HepG2 (cell line): ENCODE measurements around the gene CFAP54. TPM values are rescaled to one million over a fixed set of nuclear protein-coding genes. Genes with fewer than 3 reads are reported as not detected.

Source experiments
- ATAC-seq: fragments of 200-7000 bp; cut with Tn5 transposase; 3 replicates; pipeline ENCODE4 v1.9.1; 2020; ENCODE audit warnings: mild to moderate bottlenecking, moderate library complexity
- BruUV-seq: library from RNA; stranded (reverse); fragments of 400-500 nt; replicated peaks from 2 replicates; lab custom pipeline; 2021; lab: Mats Ljungman, UMichigan
- CTCF ChIA-PET: fragments of 300-600 bp; formaldehyde crosslinking; extraction: SDS; loops from one replicate; lab custom pipeline; 2021; ENCODE audit warnings: low total read pairs, inconsistent platforms, low intra/inter-chr PET ratio; lab: Yijun Ruan, JAX
- POLR2A ChIA-PET: fragments of 350-600 bp; sonication (Branson Sonifier 250); formaldehyde crosslinking; loops from one replicate; lab custom pipeline; 2020; ENCODE audit warnings: antibody characterized with exemption, inconsistent platforms; lab: Yijun Ruan, JAX
- DNase-seq: peaks from one replicate; pipeline ENCODE4 v3.0.0-alpha.2; 2015; ENCODE audit warnings: low spot score
- FAIRE-seq: peaks from 3 replicates; lab custom pipeline; 2011; peaks lifted over from hg19 to GRCh38; lab: Jason Lieb, UNC
- H2AFZ ChIP-seq: one replicate; pipeline ENCODE4 v1.6.1; 2011; ENCODE audit warnings: low read length, inconsistent platforms
- H3K27ac ChIP-seq: fragments of 300-600 bp; 3 replicates; pipeline ENCODE4 v1.8.0; 2011; ENCODE audit warnings: mixed run types, mild to moderate bottlenecking, mixed read lengths, low read length, inconsistent platforms; ENCODE audit not compliant: insufficient read depth; ENCODE audit errors: extremely low read length
- H3K27me3 ChIP-seq, 2 experiments: fragments of 200-600 bp in 1 of 2; 2 replicates in 1 of 2; 3 replicates in 1 of 2; pipeline versions ENCODE4 v1.6.0 to v1.8.0; 2011; ENCODE audit warnings: low read length in 2 of 2, mild to moderate bottlenecking in 2 of 2, moderate library complexity in 2 of 2, inconsistent platforms in 1 of 2; ENCODE audit not compliant: insufficient read depth in 2 of 2, control insufficient read depth in 1 of 2
- H3K36me3 ChIP-seq, 2 experiments: fragments of 200-600 bp in 1 of 2; replicated peaks in 1 of 2; 2 replicates in 1 of 2; 3 replicates in 1 of 2; pipeline versions ENCODE4 v1.5.1 to v1.8.0; 2011; ENCODE audit warnings: low read length in 2 of 2, inconsistent platforms in 1 of 2; ENCODE audit not compliant: insufficient read depth in 2 of 2, control insufficient read depth in 1 of 2
- H3K4me1 ChIP-seq: 2 replicates; pipeline ENCODE4 v1.5.1; 2012; ENCODE audit warnings: low read length, inconsistent platforms; ENCODE audit not compliant: insufficient read depth
- H3K4me2 ChIP-seq: 2 replicates; pipeline ENCODE4 v1.6.0; 2011; ENCODE audit warnings: low read depth, low read length, inconsistent platforms
- H3K4me3 ChIP-seq, 3 experiments: fragments of 200-600 bp in 1 of 3; sonication (generic), shearing (Covaris generic) in 1 of 3; replicated peaks in 1 of 3; 2 replicates each; pipeline ENCODE4 v1.5.1; 2011 to 2016; ENCODE audit warnings: low read length in 3 of 3, inconsistent platforms in 2 of 3, low read depth in 2 of 3, mild to moderate bottlenecking in 2 of 3, control low read depth in 1 of 3, mixed read lengths in 1 of 3; ENCODE audit not compliant: insufficient read depth in 1 of 3
- H3K79me2 ChIP-seq: one replicate; pipeline ENCODE4 v1.6.1; 2011; ENCODE audit warnings: low read length, inconsistent platforms; ENCODE audit not compliant: insufficient read depth
- H3K9ac ChIP-seq: 2 replicates; pipeline ENCODE4 v1.6.0; 2011; ENCODE audit warnings: mild to moderate bottlenecking, low read depth, low read length, inconsistent platforms; ENCODE audit not compliant: insufficient read depth
- H3K9me3 ChIP-seq: 2 replicates; pipeline ENCODE4 v1.5.1; 2012; ENCODE audit warnings: mild to moderate bottlenecking, low read length
- H4K20me1 ChIP-seq: 2 replicates; pipeline ENCODE4 v1.6.0; 2011; ENCODE audit warnings: inconsistent platforms, mild to moderate bottlenecking, low read length, moderate library complexity; ENCODE audit not compliant: insufficient read depth
- ATF7 ChIP-seq, 2 experiments: fragments of 450-650 bp in 1 of 2; sonication (generic) in 1 of 2; formaldehyde crosslinking in 1 of 2; IDR thresholded peaks; 2 replicates each; pipeline versions ENCODE4 v1.4.0 to v1.6.1; 2016 to 2020; ENCODE audit warnings: antibody characterized with exemption in 1 of 2, mild to moderate bottlenecking in 1 of 2, missing genetic modification reagents in 1 of 2
- TEAD3 ChIP-seq: optimal IDR thresholded peaks from 2 replicates; pipeline ENCODE3; 2016; ENCODE audit warnings: borderline replicate concordance
- ZBTB7A ChIP-seq: sonication (generic); formaldehyde crosslinking; IDR thresholded peaks from 2 replicates; pipeline ENCODE4 v1.8.0; 2022; ENCODE audit warnings: mild to moderate bottlenecking, missing genetic modification reagents
- ZFP91 ChIP-seq: sonication (generic); formaldehyde crosslinking; IDR thresholded peaks from 2 replicates; pipeline ENCODE4 v1.9.0; 2022; ENCODE audit warnings: missing genetic modification reagents, mild to moderate bottlenecking, borderline replicate concordance
- ZNF362 ChIP-seq: sonication (generic); formaldehyde crosslinking; IDR thresholded peaks from 2 replicates; pipeline ENCODE4 v1.4.0; 2020; ENCODE audit warnings: missing genetic modification reagents, mild to moderate bottlenecking, borderline replicate concordance
- WGBS: methylation state at CpG from one replicate; pipeline ENCODE4 v1.1.6; 2017; ENCODE audit warnings: low lambda C conversion rate; 5-methylcytosine and 5-hydroxymethylcytosine counted together
- in situ Hi-C: cut with HindIII; loops from 2 replicates; pipeline ENCODE4 v1.10.0; 2017; ENCODE audit warnings: low pct_unique_long_range_greater_than_20kb; ENCODE audit not compliant: extremely low pct_ligation_motif_present
- intact Hi-C: fragments of 100-400 bp; cut with micrococcal nuclease; formaldehyde crosslinking; loops from one replicate; pipeline ENCODE4 v1.10.0; 2022; ENCODE audit not compliant: unreplicated experiment
- polyA plus RNA-seq, 8 experiments: library from polyadenylated mRNA; depleted of rRNA in 3 of 8; stranded (reverse) in 7 of 8; unstranded in 1 of 8; fragments of >200 nt; fragmentation: Illumina TruSeq in 4 of 8; extraction: Trizol in 4 of 8; gene quantifications; 2 replicates each; pipeline versions ENCODE4 v1.2.1 to v1.2.3, GENCODE V29; 2011 to 2016; ENCODE audit warnings: low read depth in 4 of 8, missing spikeins in 1 of 8, mixed read lengths in 1 of 8; ENCODE audit not compliant: insufficient read depth in 1 of 8
- total RNA-seq, 5 experiments: library from RNA; depleted of rRNA; stranded (reverse); fragments of >200 nt; fragmentation: Illumina TruSeq; extraction: Trizol; gene quantifications; 2 replicates each; pipeline ENCODE4 v1.2.3, GENCODE V29; 2016; ENCODE audit warnings: low read depth in 1 of 5

CFAP54 gene
- total and polyA plus RNA-seq, 2 of the 13 experiments (the other 11 are each of a cell fraction or from before 2014, with no cell fraction given) = not detected

- DNase-seq (no peak), FAIRE-seq (no peak), ATAC-seq (no peak)
- in situ Hi-C loops = no loop called here
- 19% methylated on average over 6 of the region's 7 CpGs for WGBS
- Histone ChIP-seq H3K4me2 (no peak overlapping the region), H2AFZ (no peak overlapping the region), H3K27ac (no peak overlapping the region), H3K9me3 (no peaks in the 10 kb centered on the region), H3K4me3 (no peak overlapping the region), H4K20me1 (no peaks in the 10 kb centered on the region), H3K36me3 (no peaks in the 10 kb centered on the region), H3K4me1 (no peaks in the 10 kb centered on the region), H3K27me3 (no peaks in the 10 kb centered on the region), H3K9ac (no peak overlapping the region), H3K79me2 (no peaks in the 10 kb centered on the region)
- intact Hi-C loops = no loop called here
- POLR2A ChIA-PET = no interaction called here
- BruUV-seq = no TSS peak
- no peak for TF ChIP-seq ATF7 (IDR thresholded peaks at IDR 0.05)
- no peak for TF ChIP-seq ATF7 (CRISPR knock-in tag; IDR thresholded peaks at IDR 0.05)
- no peak for TF ChIP-seq TEAD3 (CRISPR knock-in tag)
- no peak for TF ChIP-seq ZNF362 (CRISPR knock-in tag)
- no peak for TF ChIP-seq ZFP91
- TF ChIP-seq ZBTB7A (CRISPR knock-in tag) = no peak
- CTCF ChIA-PET = no interaction called here
Measured at GRCh38 chr12:96769400-96769799, 280.0 kb downstream of the CFAP54 start.
